H1 (cell line): Measurements from ENCODE around the gene GZMM.

ENCODE experiments used
- CTCF ChIP-seq, 3 experiments: IDR thresholded peaks; 1 replicate in 2 of 3; 2 replicates in 1 of 3; pipeline versions ENCODE4 v1.5.1 to v1.6.1; 2011; ENCODE audit warnings: low read length in 3 of 3, mild to moderate bottlenecking in 3 of 3, inconsistent platforms in 2 of 3, low read depth in 1 of 3, moderate library complexity in 1 of 3; ENCODE audit not compliant: insufficient read depth in 1 of 3; ENCODE audit errors: control extremely low read depth in 1 of 3
- EZH2 ChIP-seq: fragments of 200-600 bp; sonication (generic); IDR thresholded peaks from 2 replicates; pipeline ENCODE4 v1.7.1; 2012; ENCODE audit warnings: low read depth, mild to moderate bottlenecking, moderate library complexity, low read length, inconsistent platforms; ENCODE audit not compliant: severe bottlenecking
- POLR2A ChIP-seq, 2 experiments: IDR thresholded peaks; 1 replicate in 1 of 2; 2 replicates in 1 of 2; pipeline ENCODE4 v1.6.1; 2011; ENCODE audit warnings: low read depth in 2 of 2, low read length in 2 of 2, mild to moderate bottlenecking in 2 of 2; ENCODE audit errors: control extremely low read depth in 1 of 2
- RAD21 ChIP-seq, 2 experiments: IDR thresholded peaks in 1 of 2; conservative IDR thresholded peaks in 1 of 2; 2 replicates each; pipeline ENCODE4 v1.6.1; 2011; ENCODE audit warnings: low read depth in 2 of 2, low read length in 2 of 2, improper control_type of control experiment in 1 of 2, inconsistent platforms in 1 of 2, mild to moderate bottlenecking in 1 of 2, moderate library complexity in 1 of 2
- RFX5 ChIP-seq: IDR thresholded peaks from 2 replicates; pipeline ENCODE4 v1.6.1; 2011; ENCODE audit warnings: low read depth, low read length, improper control_type of control experiment, borderline replicate concordance
- SIRT6 ChIP-seq: IDR thresholded peaks from one replicate; pipeline ENCODE4 v1.7.1; 2012; ENCODE audit warnings: low read length, inconsistent platforms
- SP1 ChIP-seq: IDR thresholded peaks from 2 replicates; pipeline ENCODE4 v1.6.1; 2011; ENCODE audit warnings: low read depth, low read length

GRCh38 chr19:570251-570686 is 26.4 kb downstream of the GZMM start:
- TF ChIP-seq CTCF (IDR thresholded peaks at IDR 0.05; ENCODE audit: control extremely low read depth in 1 of 3, insufficient read depth in 1 of 3, low read depth in 1 of 3, low read length in 3 of 3) (no peak), RAD21 (IDR thresholded peaks at IDR 0.05 in 1 of 2, conservative IDR thresholded peaks at IDR 0.05 in 1 of 2; ENCODE audit: low read depth in 2 of 2, low read length in 2 of 2) (no peak), RFX5 (no peak), POLR2A (IDR thresholded peaks at IDR 0.05; ENCODE audit: control extremely low read depth in 1 of 2, low read depth in 2 of 2, low read length in 2 of 2) (no peak), SP1 (no peak), EZH2 (no peak), SIRT6 (no peak)
